ENCODE results near the gene RPS19.

- TF ChIP-seq POLR2AphosphoS5 (IDR thresholded peaks at IDR 0.05; ENCODE audit: low read depth, low read length): no peak
- no peak for TF ChIP-seq TAF1 (IDR thresholded peaks at IDR 0.05; ENCODE audit: borderline replicate concordance, insufficient read depth, low read length)
These were observed 32.3 kb downstream of the RPS19 start for GRCh38 chr19:41892173-41892902.
